Measurements from ENCODE around the gene LTB4R2.

GRCh38 chr14:24279301-24280186 is 30.4 kb upstream of the LTB4R2 start:
- TF ChIP-seq FOSL1 (IDR thresholded peaks at IDR 0.05; ENCODE audit: insufficient read depth, low read depth, low read length) (no peak), ZNF274 (IDR thresholded peaks at IDR 0.05; ENCODE audit: borderline replicate concordance, extremely low read depth, low read length) (no peak), TBP (IDR thresholded peaks at IDR 0.05; ENCODE audit: low read depth, low read length) (no peak), CTCF (IDR thresholded peaks at IDR 0.05; ENCODE audit: control extremely low read depth in 1 of 3, insufficient read depth in 1 of 3, low read depth in 1 of 3, low read length in 3 of 3) (peak; percentile 27 to 52 (median 51); a peak in 2 of 4 replicates), EZH2 (IDR thresholded peaks at IDR 0.05; ENCODE audit: low read depth, low read length, severe bottlenecking) (no peak), TEAD4 (IDR thresholded peaks at IDR 0.05; ENCODE audit: low read depth, low read length) (no peak), POLR2A (IDR thresholded peaks at IDR 0.05; ENCODE audit: control extremely low read depth in 1 of 2, low read depth in 2 of 2, low read length in 2 of 2) (no peak), TAF1 (IDR thresholded peaks at IDR 0.05; ENCODE audit: low read depth, low read length) (no peak), SP1 (IDR thresholded peaks at IDR 0.05; ENCODE audit: low read depth, low read length) (no peak), EGR1 (IDR thresholded peaks at IDR 0.05; ENCODE audit: borderline replicate concordance, low read depth, low read length) (no peak), JUND (IDR thresholded peaks at IDR 0.05; ENCODE audit: low read length) (no peak)
